Subcutaneous abdominal adipose tissue (tissue), 5 donors: ENCODE measurements around the gene TARBP2.

Experiments
- H3K27ac ChIP-seq: one replicate; pipeline ENCODE4 v1.7.0; 2013; ENCODE audit warnings: low read depth, mild to moderate bottlenecking, inconsistent platforms, low read length, moderate library complexity
- H3K27me3 ChIP-seq, 5 donors: one replicate each; pipeline ENCODE4 v1.7.0; 2013; ENCODE audit warnings: low read length in 5 of 5, inconsistent platforms in 1 of 5; ENCODE audit not compliant: control insufficient read depth in 5 of 5, insufficient read depth in 4 of 5
- H3K36me3 ChIP-seq, 5 donors: one replicate each; pipeline ENCODE4 v1.7.0; 2013; ENCODE audit warnings: low read length in 5 of 5; ENCODE audit not compliant: control insufficient read depth in 5 of 5, insufficient read depth in 5 of 5
- H3K4me1 ChIP-seq, 5 donors: one replicate each; pipeline ENCODE4 v1.7.0; 2013; ENCODE audit warnings: low read length in 5 of 5, mild to moderate bottlenecking in 3 of 5, moderate library complexity in 1 of 5; ENCODE audit not compliant: control insufficient read depth in 5 of 5, insufficient read depth in 5 of 5
- H3K4me3 ChIP-seq, 5 donors: one replicate each; pipeline ENCODE4 v1.7.0; 2013; ENCODE audit warnings: low read length in 5 of 5, low read depth in 1 of 5
- H3K9ac ChIP-seq, 5 donors: one replicate each; pipeline ENCODE4 v1.7.0; 2013; ENCODE audit warnings: low read length in 5 of 5, mild to moderate bottlenecking in 4 of 5, moderate library complexity in 3 of 5
- H3K9me3 ChIP-seq, 5 donors: one replicate each; pipeline ENCODE4 v1.7.0; 2013; ENCODE audit warnings: low read length in 5 of 5; ENCODE audit not compliant: control insufficient read depth in 5 of 5
- donor health status: healthy.
- donor health status: healthy.
- donor health status: healthy.
- donor health status: healthy.
- donor health status: healthy.

Gene TARBP2

GRCh38 chr12:53550595-53550994, 49.5 kb downstream of the TARBP2 start:
- Histone ChIP-seq H3K27me3 (no peaks in the 10 kb centered on the region), H3K9ac (no peak overlapping the region), H3K36me3 (peaks cover 9 to 34% (median 31%) of the 10 kb centered on the region in 5 donors), H3K4me1 (no peaks in the 10 kb centered on the region), H3K27ac (no peak overlapping the region), H3K9me3 (no peaks in the 10 kb centered on the region), H3K4me3 (no peak overlapping the region)

GRCh38 chr12:53551889-53552291, 50.8 kb downstream of the TARBP2 start:
- H3K4me1 ChIP-seq: no peaks in the 10 kb centered on the region
- H3K27ac ChIP-seq: no peak overlapping the region
- H3K4me3 ChIP-seq: no peak overlapping the region
- no peaks in the 10 kb centered on the region for H3K9me3 ChIP-seq
- peaks cover 9 to 34% (median 31%) of the 10 kb centered on the region in 5 donors for H3K36me3 ChIP-seq
- peak overlapping the region in 1 of 5 donors; percentile 20 for H3K9ac ChIP-seq
- no peaks in the 10 kb centered on the region for H3K27me3 ChIP-seq

GRCh38 chr12:53552361-53553327, 51.6 kb downstream of the TARBP2 start:
- Histone ChIP-seq H3K9ac (no peak overlapping the region), H3K9me3 (no peaks in the 10 kb centered on the region), H3K4me3 (no peak overlapping the region), H3K27ac (no peak overlapping the region), H3K27me3 (no peaks in the 10 kb centered on the region), H3K36me3 (peaks cover 9 to 31% (median 28%) of the 10 kb centered on the region in 5 donors), H3K4me1 (no peaks in the 10 kb centered on the region)
